Gastrocnemius medialis (tissue), 4 donors: ENCODE results near the gene CYP2A6. TPM values are rescaled to one million over a fixed set of nuclear protein-coding genes. Genes with fewer than 3 reads are reported as not detected.

ENCODE experiments used
- ATAC-seq, 2 donors: fragments of 150-250 bp; one replicate each; pipeline ENCODE4 v1.9.1; 2016
- DNase-seq, 2 donors: peaks; one replicate each; pipeline ENCODE4 v3.0.0-alpha.2; 2019
- H3K27ac ChIP-seq, 4 donors: fragments of 200-600 bp; sonication (generic); 1 replicate in 1 of 4; 2 replicates in 3 of 4; pipeline ENCODE4 v1.5.1; 2016 to 2018; ENCODE audit warnings: mild to moderate bottlenecking in 2 of 4, moderate library complexity in 1 of 4
- H3K27me3 ChIP-seq, 3 donors: fragments of 200-600 bp; sonication (generic) in 2 of 3; 1 replicate in 1 of 3; 2 replicates in 2 of 3; pipeline versions ENCODE4 v1.5.1 to v1.6.0; 2016 to 2019; ENCODE audit warnings: mild to moderate bottlenecking in 1 of 3, moderate library complexity in 1 of 3
- H3K36me3 ChIP-seq, 2 donors: fragments of 200-600 bp; sonication (generic) in 1 of 2; one replicate each; pipeline ENCODE4 v1.5.1; 2017 to 2018
- H3K4me1 ChIP-seq, 2 donors: fragments of 200-600 bp; sonication (generic) in 1 of 2; one replicate each; pipeline ENCODE4 v1.5.1; 2016 to 2017; ENCODE audit warnings: mild to moderate bottlenecking in 2 of 2
- H3K4me3 ChIP-seq, 4 donors: fragments of 200-600 bp; sonication (generic) in 3 of 4; 1 replicate in 1 of 4; 2 replicates in 3 of 4; pipeline ENCODE4 v1.5.1; 2016 to 2019; ENCODE audit warnings: mild to moderate bottlenecking in 2 of 4
- H3K9me3 ChIP-seq, 3 donors: fragments of 200-600 bp; sonication (generic) in 2 of 3; 1 replicate in 1 of 3; 2 replicates in 2 of 3; pipeline ENCODE4 v1.5.1; 2016 to 2019
- POLR2A ChIP-seq, 2 donors: fragments of 450-650 bp; IDR thresholded peaks; one replicate each; pipeline ENCODE4 v1.6.1; 2017; ENCODE audit warnings: antibody characterized with exemption in 2 of 2, mild to moderate bottlenecking in 2 of 2, moderate library complexity in 2 of 2
- in situ Hi-C, 4 donors: fragments of 200-750 bp; cut with MboI; loops; one replicate each; pipeline versions ENCODE4 v1.15.0 to v1.8.0; 2017; ENCODE audit warnings: low sequenced_read_pairs in 4 of 4
- intact Hi-C: fragments of 100-400 bp; cut with DNase I; formaldehyde crosslinking; loops from one replicate; pipeline ENCODE4 v1.15.1; 2023; ENCODE audit warnings: low total_unique reads
- total RNA-seq, 4 donors: library from RNA; depleted of rRNA; stranded (reverse); fragments of >200 nt; gene quantifications; one replicate each; pipeline versions ENCODE4 v1.1.0 to v1.2.3, GENCODE V29; 2016
- TF ChIP-seq, protein P1 (sequence below), 5 experiments: fragments of 450-650 bp in 3 of 5; fragments of 200-600 bp in 2 of 5; sonication (generic) in 2 of 5; IDR thresholded peaks in 4 of 5; conservative IDR thresholded peaks in 1 of 5; 1 replicate in 4 of 5; 2 replicates in 1 of 5; pipeline ENCODE4 v1.5.1; 2016 to 2019; ENCODE audit warnings: antibody characterized with exemption in 5 of 5, mild to moderate bottlenecking in 3 of 5, moderate library complexity in 3 of 5

The CYP2A6 gene
- total RNA-seq, 4 donors from 2014 or later: 0.16 to 0.20 TPM; not detected in 2

DNA sequence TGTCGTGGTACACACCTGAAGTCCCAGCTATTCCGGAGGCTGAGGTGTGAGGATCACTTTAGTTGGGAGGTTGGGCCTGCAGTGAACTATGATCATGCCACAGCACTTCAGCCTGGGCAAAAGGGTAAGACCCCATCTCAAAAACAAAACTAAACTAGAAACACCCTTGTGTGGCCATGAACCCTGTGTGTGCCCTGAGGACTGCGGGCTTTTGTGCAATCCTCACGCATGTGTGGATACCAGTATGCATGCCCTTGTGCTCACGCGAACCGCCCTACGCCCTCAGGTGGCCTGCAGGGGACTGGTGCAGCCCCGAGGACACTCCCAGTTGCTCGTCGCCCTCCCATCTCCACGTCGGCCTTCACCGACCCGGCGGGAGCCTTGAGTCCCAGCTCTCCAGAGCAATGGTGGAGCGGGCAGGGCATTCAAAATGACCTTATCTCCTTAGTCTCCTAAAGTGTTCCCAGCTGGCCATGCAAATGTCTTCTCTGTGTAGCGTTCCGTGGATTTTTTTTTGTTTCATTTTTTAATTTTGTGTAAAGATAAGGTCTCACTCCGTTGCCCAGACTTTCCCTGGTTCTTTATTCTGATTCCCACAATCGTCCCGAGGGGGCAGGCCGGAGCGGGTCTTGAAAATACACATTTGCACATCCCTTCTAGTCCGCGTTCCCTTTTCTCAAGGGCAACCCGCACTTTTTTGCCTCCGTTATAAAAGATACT is 52.1 kb downstream of the CYP2A6 start:
- Histone ChIP-seq H3K27ac (peak overlapping the region; percentile 94 to 96 (median 96)), H3K4me3 (peak overlapping the region; percentile 55 to 96 (median 63)), H3K9me3 (no peaks in the 10 kb centered on the region), H3K27me3 (no peaks in the 10 kb centered on the region), H3K4me1 (peaks cover 33 to 39% of the 10 kb centered on the region in 2 donors), H3K36me3 (peaks cover 0 to 12% of the 10 kb centered on the region in 2 donors)
- in situ Hi-C loops (no loop called here), intact Hi-C loops (loop anchor here (1.0 to 5.0 kb wide), 3 partner anchors 20 to 331 kb away; partner anchors contain the start of genes ACTMAP, BLVRB, RAB4B and SPTBN4)
- ATAC-seq (peak; percentile 17 to 34), DNase-seq (peak; percentile 38 to 77)
- no peak for TF ChIP-seq POLR2A (IDR thresholded peaks at IDR 0.05)
- TF ChIP-seq, protein P1, sequence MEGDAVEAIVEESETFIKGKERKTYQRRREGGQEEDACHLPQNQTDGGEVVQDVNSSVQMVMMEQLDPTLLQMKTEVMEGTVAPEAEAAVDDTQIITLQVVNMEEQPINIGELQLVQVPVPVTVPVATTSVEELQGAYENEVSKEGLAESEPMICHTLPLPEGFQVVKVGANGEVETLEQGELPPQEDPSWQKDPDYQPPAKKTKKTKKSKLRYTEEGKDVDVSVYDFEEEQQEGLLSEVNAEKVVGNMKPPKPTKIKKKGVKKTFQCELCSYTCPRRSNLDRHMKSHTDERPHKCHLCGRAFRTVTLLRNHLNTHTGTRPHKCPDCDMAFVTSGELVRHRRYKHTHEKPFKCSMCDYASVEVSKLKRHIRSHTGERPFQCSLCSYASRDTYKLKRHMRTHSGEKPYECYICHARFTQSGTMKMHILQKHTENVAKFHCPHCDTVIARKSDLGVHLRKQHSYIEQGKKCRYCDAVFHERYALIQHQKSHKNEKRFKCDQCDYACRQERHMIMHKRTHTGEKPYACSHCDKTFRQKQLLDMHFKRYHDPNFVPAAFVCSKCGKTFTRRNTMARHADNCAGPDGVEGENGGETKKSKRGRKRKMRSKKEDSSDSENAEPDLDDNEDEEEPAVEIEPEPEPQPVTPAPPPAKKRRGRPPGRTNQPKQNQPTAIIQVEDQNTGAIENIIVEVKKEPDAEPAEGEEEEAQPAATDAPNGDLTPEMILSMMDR (IDR thresholded peaks at IDR 0.05 in 4 of 5, conservative IDR thresholded peaks at IDR 0.05 in 1 of 5): peak; percentile 34 to 51 (median 49)

DNA sequence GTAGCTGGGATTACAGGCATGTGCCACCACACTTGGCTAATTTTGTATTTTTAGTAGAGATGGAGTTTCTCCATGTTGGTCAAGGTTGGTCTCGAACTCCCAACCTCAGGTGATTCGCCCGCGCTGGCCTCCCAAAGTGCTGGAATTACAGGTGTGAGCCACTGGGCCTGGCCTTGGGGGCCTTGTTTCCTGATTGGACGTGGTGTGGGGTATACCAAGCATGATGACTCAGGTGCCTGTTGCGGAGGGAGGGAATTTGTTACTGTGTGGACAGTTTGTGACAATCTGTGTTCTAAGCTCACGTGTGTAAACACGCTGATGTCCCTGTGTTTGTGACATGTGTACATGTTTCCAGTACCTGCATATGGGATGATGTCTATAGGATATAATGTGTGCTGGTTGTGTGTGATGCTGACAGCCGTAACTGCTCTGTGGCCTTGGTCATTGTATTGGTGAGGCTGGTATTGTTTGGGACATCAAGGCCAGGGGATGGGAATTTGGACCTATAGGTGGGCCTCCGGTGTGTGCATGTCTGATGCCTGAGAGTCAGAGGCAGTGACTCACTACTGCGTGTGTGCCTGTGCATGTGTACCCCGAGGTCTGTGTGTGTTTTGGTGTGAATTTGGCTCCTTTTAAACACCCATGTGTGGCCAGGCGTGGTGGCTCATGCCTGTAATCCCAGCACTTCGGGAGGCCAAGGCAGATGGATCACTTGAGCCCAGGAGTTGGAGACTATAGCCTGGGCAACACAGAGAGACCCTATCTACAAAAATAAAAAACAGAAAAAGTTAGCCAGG is 52.9 kb downstream of the CYP2A6 start:
- DNase-seq: no peak
- Histone ChIP-seq H3K36me3 (peaks cover 0 to 15% of the 10 kb centered on the region in 2 donors), H3K27me3 (no peaks in the 10 kb centered on the region), H3K9me3 (no peaks in the 10 kb centered on the region), H3K4me3 (no peak overlapping the region), H3K27ac (peak overlapping the region; percentile 94 to 96 (median 96)), H3K4me1 (peaks cover 25 to 32% of the 10 kb centered on the region in 2 donors)
- no peak for TF ChIP-seq POLR2A (IDR thresholded peaks at IDR 0.05)
- TF ChIP-seq, protein P1 (IDR thresholded peaks at IDR 0.05 in 4 of 5, conservative IDR thresholded peaks at IDR 0.05 in 1 of 5): no peak
- intact Hi-C loops (loop anchor here (5.0 kb wide), 1 partner anchor 330 kb away; the partner anchor contains the start of genes BLVRB and SPTBN4), in situ Hi-C loops (no loop called here)
- ATAC-seq: no peak

Other genes with a start within 250 kb of the CYP2A6 start
- gene LTBP4, start 249.1 kb downstream of the CYP2A6 start, total RNA-seq: 10 to 100 TPM; 34.4 to 46.7 (median 40.5) TPM
- gene NUMBL, start 159.8 kb downstream of the CYP2A6 start, total RNA-seq: 10 to 100 TPM in 3 of 4 donors, 1 to 10 TPM in 1; 5.5 to 16.7 (median 14.1) TPM
- 10 to 100 TPM; 14.9 to 30.7 (median 20.2) TPM for gene COQ8B, start 133.6 kb downstream of the CYP2A6 start, total RNA-seq
- gene ITPKC, start 133.3 kb downstream of the CYP2A6 start, total RNA-seq: 10 to 100 TPM; 14.9 to 34.5 (median 21.8) TPM
- gene ACTMAP, start 100.0 kb downstream of the CYP2A6 start, total RNA-seq: 10 to 100 TPM in 1 of 4 donors, 1 to 10 TPM in 3; 4.2 to 14.6 (median 6.2) TPM
- 10 to 100 TPM; 24.3 to 35.2 (median 27.3) TPM for gene SNRPA, start 99.2 kb downstream of the CYP2A6 start, total RNA-seq
- gene MIA, start 74.9 kb downstream of the CYP2A6 start, total RNA-seq: not detected
- 10 to 100 TPM; 14.9 to 27.2 (median 19.7) TPM for gene RAB4B, start 72.2 kb downstream of the CYP2A6 start, total RNA-seq
- gene EGLN2, start 51.3 kb downstream of the CYP2A6 start, total RNA-seq: 10 to 100 TPM; 42.7 to 56.6 (median 47.9) TPM
- not detected for gene CYP2A7, start 31.8 kb upstream of the CYP2A6 start, total RNA-seq
- gene CYP2B6, start 140.8 kb upstream of the CYP2A6 start, total RNA-seq: not detected
- not detected for gene CYP2A13, start 238.0 kb upstream of the CYP2A6 start, total RNA-seq